ENCODE measurements around the gene NFIC.
A peak's percentile ranks its signal among the peaks of the same experiment; 100 is the strongest.
"Not testable (repeated sequence)": the region's sequence is repeated elsewhere in the genome, so short reads cannot be mapped to it uniquely, and the experiment has no call there.

Gene NFIC

GRCh38 chr19:3368848-3369336 lies 2.5 kb downstream of the NFIC start:
- in situ Hi-C loops (cut with MboI; ENCODE audit: low pct_unique_long_range_greater_than_20kb, low sequenced_read_pairs): no loop called here
- DNase-seq: no peak

- no peak for DNase-seq
- in situ Hi-C loops (cut with MboI; ENCODE audit: low pct_unique_long_range_greater_than_20kb, low sequenced_read_pairs): no loop called here
These were observed 3.2 kb downstream of the NFIC start for GRCh38 chr19:3369337-3370213.

- in situ Hi-C loops (cut with MboI; ENCODE audit: low pct_unique_long_range_greater_than_20kb, low sequenced_read_pairs): no loop called here
- no peak for DNase-seq
These were observed 3.9 kb downstream of the NFIC start for GRCh38 chr19:3370214-3370720.

GRCh38 chr19:3370728-3371591 lies 4.6 kb downstream of the NFIC start:
- DNase-seq: peak; percentile 38
- in situ Hi-C loops (cut with MboI; ENCODE audit: low pct_unique_long_range_greater_than_20kb, low sequenced_read_pairs): no loop called here

DNA sequence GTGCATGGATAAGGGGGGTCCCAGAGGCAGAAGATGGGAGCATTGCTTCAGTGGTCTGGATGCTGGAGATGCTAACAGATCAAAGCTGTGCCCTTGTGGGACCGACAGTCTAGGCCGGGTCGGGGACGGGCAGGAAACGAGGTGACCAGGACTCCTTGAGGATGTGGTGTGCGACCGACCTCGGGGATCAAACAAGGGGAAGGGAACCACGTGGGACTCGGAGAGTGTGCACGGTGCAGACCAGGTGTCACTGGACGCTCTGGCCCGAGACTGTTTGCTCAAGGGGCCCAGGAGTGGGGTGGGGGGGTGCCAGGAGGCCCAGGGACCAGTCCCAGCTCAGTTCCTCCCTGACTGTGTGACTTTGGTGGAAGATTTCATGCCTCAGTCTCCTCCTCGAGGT lies 6.0 kb downstream of the NFIC start:
- DNase-seq: no peak
- in situ Hi-C loops (cut with MboI; ENCODE audit: low pct_unique_long_range_greater_than_20kb, low sequenced_read_pairs): no loop called here

DNA sequence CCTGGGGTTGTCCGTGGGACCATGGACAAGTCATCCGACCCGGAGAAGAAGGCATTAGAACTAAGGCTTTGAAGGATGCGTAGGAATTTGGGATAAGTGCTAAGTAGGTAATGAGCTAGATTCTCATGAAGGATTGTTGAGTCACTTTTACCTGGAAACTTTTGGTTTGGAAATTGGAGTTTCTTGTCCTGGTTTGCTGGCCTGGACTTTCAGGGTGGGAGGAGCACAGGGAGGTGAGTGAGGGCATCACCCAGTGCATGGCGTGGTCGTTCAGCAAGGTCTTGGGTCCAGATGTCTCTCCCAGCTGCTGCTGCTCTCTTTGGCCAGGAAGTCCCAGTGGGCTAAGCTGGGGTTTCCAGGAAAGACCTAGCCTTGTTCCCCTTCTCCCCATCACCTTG lies 7.6 kb downstream of the NFIC start:
- in situ Hi-C loops (cut with MboI; ENCODE audit: low pct_unique_long_range_greater_than_20kb, low sequenced_read_pairs): no loop called here
- no peak for DNase-seq

DNA sequence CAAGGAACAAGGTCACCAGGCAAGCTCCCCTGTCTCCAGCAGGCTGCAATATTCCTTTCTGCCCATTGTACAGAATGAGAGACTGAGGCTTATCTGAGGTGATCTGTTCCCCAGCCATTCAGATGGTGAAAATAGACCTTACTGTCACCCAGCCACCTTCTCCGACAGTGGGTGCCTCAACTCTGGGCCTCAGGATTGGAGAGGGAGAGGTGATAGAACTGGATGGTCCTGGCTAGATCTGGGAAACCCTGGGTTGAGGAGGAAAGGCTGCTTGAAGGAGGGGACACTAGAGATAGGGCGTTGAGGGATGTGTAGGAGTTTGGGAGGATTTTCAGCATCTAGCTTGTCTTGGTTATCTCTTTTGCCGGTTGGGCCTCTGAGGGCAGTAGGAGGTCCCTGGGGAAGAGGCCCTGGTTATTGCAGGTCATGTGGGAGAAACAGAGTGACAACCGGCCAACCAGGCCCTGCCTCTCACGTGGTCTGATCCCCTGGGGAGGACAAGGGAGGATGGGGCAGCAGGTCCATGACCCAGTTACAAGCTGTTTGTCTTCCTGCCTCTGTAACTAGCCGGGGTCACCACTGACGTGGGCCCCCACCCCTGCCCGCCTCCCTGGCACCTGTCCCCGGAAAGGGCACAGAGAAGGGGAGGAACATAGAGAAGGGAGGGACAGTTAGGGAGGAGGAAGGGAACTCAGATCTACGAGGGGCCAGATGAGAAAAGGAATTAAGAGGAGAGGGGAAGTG lies 8.2 kb downstream of the NFIC start:
- DNase-seq: no peak
- in situ Hi-C loops (cut with MboI; ENCODE audit: low pct_unique_long_range_greater_than_20kb, low sequenced_read_pairs): no loop called here

GRCh38 chr19:3375221-3376090 lies 9.1 kb downstream of the NFIC start:
- in situ Hi-C loops (cut with MboI; ENCODE audit: low pct_unique_long_range_greater_than_20kb, low sequenced_read_pairs): no loop called here
- DNase-seq: no peak

GRCh38 chr19:3376091-3376455 lies 9.7 kb downstream of the NFIC start:
- DNase-seq; in situ Hi-C loops (cut with MboI; ENCODE audit: low pct_unique_long_range_greater_than_20kb, low sequenced_read_pairs): not testable (repeated sequence)

- in situ Hi-C loops (cut with MboI; ENCODE audit: low pct_unique_long_range_greater_than_20kb, low sequenced_read_pairs): no loop called here
- DNase-seq: no peak
These were observed 12.2 kb downstream of the NFIC start for GRCh38 chr19:3378352-3379150.

DNA sequence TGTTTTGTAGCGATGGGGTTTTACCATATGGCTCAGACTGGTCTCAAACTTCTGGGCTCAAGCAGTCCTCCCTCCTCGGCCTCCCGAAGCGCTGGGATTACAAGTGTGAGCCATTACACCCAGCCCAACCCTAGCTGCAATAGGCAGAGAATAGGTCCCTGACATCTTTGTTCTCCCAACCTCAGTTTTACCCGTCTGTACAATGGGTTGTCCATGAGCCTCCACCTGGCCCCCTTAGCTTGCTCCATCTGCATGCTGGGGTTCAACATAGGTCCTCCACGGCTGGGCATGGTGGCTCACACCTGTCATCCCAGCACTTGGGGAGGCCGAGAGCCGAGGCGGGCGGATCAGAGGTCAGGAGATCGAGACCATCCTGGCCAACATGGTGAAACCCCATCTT lies 14.4 kb downstream of the NFIC start:
- DNase-seq: no peak
- in situ Hi-C loops (cut with MboI; ENCODE audit: low pct_unique_long_range_greater_than_20kb, low sequenced_read_pairs): no loop called here

GRCh38 chr19:3381701-3382372 lies 15.5 kb downstream of the NFIC start:
- no peak for DNase-seq
- in situ Hi-C loops (cut with MboI; ENCODE audit: low pct_unique_long_range_greater_than_20kb, low sequenced_read_pairs): no loop called here

DNA sequence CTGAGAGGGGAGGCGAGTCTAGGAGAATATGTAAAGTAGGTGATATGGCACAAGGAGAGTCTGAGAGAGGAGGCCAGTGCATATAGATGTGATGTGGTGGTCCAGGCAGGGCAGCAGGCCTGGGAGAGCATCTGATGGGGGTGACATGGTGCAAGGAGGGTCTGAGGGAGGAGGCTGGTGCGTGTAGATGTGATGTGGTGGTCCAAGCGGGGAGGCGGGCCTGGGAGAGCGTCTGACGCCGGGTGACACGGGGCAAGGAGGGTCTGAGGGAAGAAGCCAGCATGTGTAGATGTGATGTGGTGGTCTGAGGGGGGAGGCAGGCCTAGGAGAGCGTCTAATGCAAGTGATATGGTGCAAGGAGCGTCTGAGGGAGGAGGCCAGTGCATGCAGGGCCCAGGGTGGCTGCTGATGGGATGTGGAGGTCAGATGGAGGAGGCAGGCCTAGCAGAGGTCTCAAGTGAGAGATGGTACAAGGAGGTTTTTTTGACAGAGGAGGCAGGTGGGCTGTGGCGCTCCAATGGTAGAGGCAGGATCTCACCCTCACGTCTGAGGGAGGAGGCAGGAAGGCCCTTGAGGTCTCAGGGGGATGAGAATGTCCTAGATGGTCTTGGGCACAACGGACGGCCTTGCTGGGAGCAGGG lies 16.2 kb downstream of the NFIC start:
- DNase-seq: no peak
- in situ Hi-C loops (cut with MboI; ENCODE audit: low pct_unique_long_range_greater_than_20kb, low sequenced_read_pairs): no loop called here

- DNase-seq: no peak
- in situ Hi-C loops (cut with MboI; ENCODE audit: low pct_unique_long_range_greater_than_20kb, low sequenced_read_pairs): no loop called here
These were observed 16.8 kb downstream of the NFIC start for GRCh38 chr19:3383121-3383722.

GRCh38 chr19:3386447-3387234 lies 20.3 kb downstream of the NFIC start:
- in situ Hi-C loops (cut with MboI; ENCODE audit: low pct_unique_long_range_greater_than_20kb, low sequenced_read_pairs): no loop called here
- DNase-seq: no peak

All from KBM-7 (cell line).